HCT116 (cell line): ENCODE data around the gene CFAP119. TPM values are rescaled to one million over a fixed set of nuclear protein-coding genes. Genes with fewer than 3 reads are reported as not detected.

ENCODE experiments used
- ATAC-seq: fragments of 200-7000 bp; cut with Tn5 transposase; 2 replicates; pipeline ENCODE4 v1.9.1; 2020; ENCODE audit warnings: mild to moderate bottlenecking, moderate library complexity
- BruUV-seq: library from RNA; stranded (reverse); fragments of 400-500 nt; replicated peaks from 2 replicates; lab custom pipeline; 2021; lab: Mats Ljungman, UMichigan
- CTCF ChIA-PET: fragments of 300-600 bp; sonication (Branson Sonifier 250); formaldehyde crosslinking; loops from one replicate; lab custom pipeline; 2021; ENCODE audit warnings: antibody characterized with exemption; lab: Charles Lee
- POLR2A ChIA-PET: fragments of 300-600, 350-600 bp; sonication (Branson Sonifier 250); formaldehyde crosslinking; loops from one replicate; lab custom pipeline; 2021; ENCODE audit warnings: antibody characterized with exemption; lab: Charles Lee
- RAD21 ChIA-PET, 2 experiments: fragments of 300-600 bp; sonication (Branson Sonifier 250); formaldehyde crosslinking; loops; one replicate each; lab custom pipeline; 2023; ENCODE audit warnings: low total read pairs in 2 of 2; ENCODE audit not compliant: uncharacterized antibody in 2 of 2, unreplicated experiment in 2 of 2, low non-redundant PET in 1 of 2; lab: Charles Lee
- DNase-seq: peaks from one replicate; pipeline ENCODE4 v3.0.0-alpha.2; 2010; ENCODE audit warnings: low read depth, low spot score
- H2AFZ ChIP-seq: fragments of 200-600 bp; shearing (Covaris generic), sonication (generic); 2 replicates; pipeline ENCODE4 v1.6.1; 2017; ENCODE audit warnings: low read depth, mixed run types, mixed read lengths, antibody characterized with exemption, low read length; ENCODE audit not compliant: poor library complexity, severe bottlenecking
- H3K27ac ChIP-seq: 2 replicates; pipeline ENCODE4 v1.5.1; 2012; ENCODE audit warnings: low read depth, low read length
- H3K27me3 ChIP-seq: fragments of 200-600 bp; sonication (generic); 2 replicates; pipeline ENCODE4 v1.6.1; 2016; ENCODE audit warnings: mixed run types, low read length, mixed read lengths; ENCODE audit not compliant: insufficient read depth
- H3K36me3 ChIP-seq, 2 experiments: fragments of 200-500 bp in 1 of 2; fragments of 200-600 bp in 1 of 2; sonication (Bioruptor generic) in 1 of 2; sonication (generic) in 1 of 2; 2 replicates each; pipeline versions ENCODE4 v1.5.1 to v1.6.1; 2014 to 2016; ENCODE audit warnings: low read length in 2 of 2, inconsistent platforms in 1 of 2, mixed read lengths in 1 of 2, mixed run types in 1 of 2; ENCODE audit not compliant: insufficient read depth in 2 of 2, control insufficient read depth in 1 of 2
- H3K4me1 ChIP-seq, 2 experiments: fragments of 200-600 bp in 1 of 2; sonication (generic) in 1 of 2; 2 replicates each; pipeline versions ENCODE4 v1.5.1 to v1.6.1; 2012 to 2017; ENCODE audit warnings: low read length in 2 of 2, inconsistent platforms in 1 of 2, mild to moderate bottlenecking in 1 of 2, mixed read lengths in 1 of 2, mixed run types in 1 of 2, moderate library complexity in 1 of 2; ENCODE audit not compliant: insufficient read depth in 2 of 2, control insufficient read depth in 1 of 2
- H3K4me2 ChIP-seq: fragments of 200-600 bp; sonication (generic); 2 replicates; pipeline ENCODE4 v1.6.1; 2017; ENCODE audit warnings: mixed run types, low read length, mixed read lengths
- H3K4me3 ChIP-seq, 2 experiments: fragments of 200-600 bp in 1 of 2; sonication (generic) in 1 of 2; replicated peaks in 1 of 2; 2 replicates each; pipeline ENCODE4 v1.5.1; 2011 to 2016; ENCODE audit warnings: low read length in 2 of 2, control low read depth in 1 of 2, low read depth in 1 of 2, mild to moderate bottlenecking in 1 of 2, mixed read lengths in 1 of 2, mixed run types in 1 of 2
- H3K79me2 ChIP-seq: fragments of 200-600 bp; sonication (generic); 2 replicates; pipeline ENCODE4 v1.6.1; 2017; ENCODE audit warnings: mild to moderate bottlenecking, mixed run types, low read length, moderate library complexity, mixed read lengths; ENCODE audit not compliant: insufficient read depth
- H3K9ac ChIP-seq: fragments of 200-600 bp; sonication (generic); 2 replicates; pipeline ENCODE4 v1.6.1; 2016; ENCODE audit warnings: low read length, mixed read lengths
- H3K9me2 ChIP-seq: fragments of 200-600 bp; sonication (generic), shearing (Covaris generic); 2 replicates; pipeline ENCODE4 v1.6.1; 2017; ENCODE audit warnings: mixed run types, mild to moderate bottlenecking, moderate library complexity; ENCODE audit not compliant: insufficient read depth
- H3K9me3 ChIP-seq, 2 experiments: fragments of 200-500 bp in 1 of 2; fragments of 200-600 bp in 1 of 2; sonication (Bioruptor generic) in 1 of 2; sonication (generic) in 1 of 2; 2 replicates each; pipeline ENCODE4 v1.6.1; 2014 to 2017; ENCODE audit warnings: low read length in 2 of 2, mixed read lengths in 2 of 2, inconsistent platforms in 1 of 2, low read depth in 1 of 2, mild to moderate bottlenecking in 1 of 2, mixed run types in 1 of 2, moderate library complexity in 1 of 2; ENCODE audit not compliant: control insufficient read depth in 1 of 2, insufficient read depth in 1 of 2
- H4K20me1 ChIP-seq: fragments of 200-600 bp; sonication (generic), shearing (Covaris generic); 2 replicates; pipeline ENCODE4 v1.6.1; 2017; ENCODE audit warnings: mixed run types, mild to moderate bottlenecking, moderate library complexity; ENCODE audit not compliant: insufficient read depth
- CBX3 ChIP-seq: IDR thresholded peaks from 2 replicates; pipeline ENCODE4 v1.6.1; 2012; ENCODE audit warnings: low read depth
- EGR1 ChIP-seq: IDR thresholded peaks from 2 replicates; pipeline ENCODE4 v1.6.1; 2012; ENCODE audit warnings: low read depth
- ELF1 ChIP-seq: IDR thresholded peaks from 2 replicates; pipeline ENCODE4 v1.6.1; 2012; ENCODE audit warnings: low read depth, borderline replicate concordance
- FOSL1 ChIP-seq: IDR thresholded peaks from 2 replicates; pipeline ENCODE4 v1.6.1; 2012; ENCODE audit warnings: low read depth
- JUND ChIP-seq: IDR thresholded peaks from 2 replicates; pipeline ENCODE4 v1.6.1; 2012
- SIN3A ChIP-seq: IDR thresholded peaks from 2 replicates; pipeline ENCODE4 v1.6.1; 2012; ENCODE audit warnings: low read depth
- SP1 ChIP-seq: IDR thresholded peaks from 2 replicates; pipeline ENCODE4 v1.6.1; 2012; ENCODE audit warnings: low read depth
- intact Hi-C: fragments of 100-400 bp; cut with micrococcal nuclease; formaldehyde crosslinking; loops from 2 replicates; pipeline ENCODE4 v1.10.0; 2022
- total RNA-seq: library from RNA; stranded (reverse); gene quantifications from one replicate; pipeline ENCODE4 v1.2.1, GENCODE V29; 2021; ENCODE audit not compliant: unreplicated experiment
- TF ChIP-seq, protein P1 (sequence below), 3 experiments: fragments of 200-600 bp in 1 of 3; sonication (generic) in 1 of 3; IDR thresholded peaks in 2 of 3; conservative IDR thresholded peaks in 1 of 3; 2 replicates each; pipeline ENCODE4 v1.5.1; 2012 to 2017; ENCODE audit warnings: low read depth in 2 of 3, low read length in 2 of 3, antibody characterized with exemption in 1 of 3, borderline replicate concordance in 1 of 3, control low read depth in 1 of 3, mild to moderate bottlenecking in 1 of 3, mixed read lengths in 1 of 3, mixed run types in 1 of 3, moderate library complexity in 1 of 3; ENCODE audit not compliant: insufficient read depth in 1 of 3
- TF ChIP-seq, protein P2 (sequence below): IDR thresholded peaks from 2 replicates; pipeline ENCODE4 v1.6.1; 2012
- TF ChIP-seq, protein P3 (sequence below): IDR thresholded peaks from 2 replicates; pipeline ENCODE4 v1.6.1; 2011; ENCODE audit warnings: mild to moderate bottlenecking, low read length, moderate library complexity; ENCODE audit not compliant: insufficient replicate concordance; ENCODE audit errors: extremely low read depth
- TF ChIP-seq, protein P4 (sequence below): IDR thresholded peaks from 2 replicates; pipeline ENCODE4 v1.6.1; 2012; ENCODE audit warnings: low read depth

Gene CFAP119
- total RNA-seq, 1 experiment from 2014 or later = 12.6 TPM

DNA sequence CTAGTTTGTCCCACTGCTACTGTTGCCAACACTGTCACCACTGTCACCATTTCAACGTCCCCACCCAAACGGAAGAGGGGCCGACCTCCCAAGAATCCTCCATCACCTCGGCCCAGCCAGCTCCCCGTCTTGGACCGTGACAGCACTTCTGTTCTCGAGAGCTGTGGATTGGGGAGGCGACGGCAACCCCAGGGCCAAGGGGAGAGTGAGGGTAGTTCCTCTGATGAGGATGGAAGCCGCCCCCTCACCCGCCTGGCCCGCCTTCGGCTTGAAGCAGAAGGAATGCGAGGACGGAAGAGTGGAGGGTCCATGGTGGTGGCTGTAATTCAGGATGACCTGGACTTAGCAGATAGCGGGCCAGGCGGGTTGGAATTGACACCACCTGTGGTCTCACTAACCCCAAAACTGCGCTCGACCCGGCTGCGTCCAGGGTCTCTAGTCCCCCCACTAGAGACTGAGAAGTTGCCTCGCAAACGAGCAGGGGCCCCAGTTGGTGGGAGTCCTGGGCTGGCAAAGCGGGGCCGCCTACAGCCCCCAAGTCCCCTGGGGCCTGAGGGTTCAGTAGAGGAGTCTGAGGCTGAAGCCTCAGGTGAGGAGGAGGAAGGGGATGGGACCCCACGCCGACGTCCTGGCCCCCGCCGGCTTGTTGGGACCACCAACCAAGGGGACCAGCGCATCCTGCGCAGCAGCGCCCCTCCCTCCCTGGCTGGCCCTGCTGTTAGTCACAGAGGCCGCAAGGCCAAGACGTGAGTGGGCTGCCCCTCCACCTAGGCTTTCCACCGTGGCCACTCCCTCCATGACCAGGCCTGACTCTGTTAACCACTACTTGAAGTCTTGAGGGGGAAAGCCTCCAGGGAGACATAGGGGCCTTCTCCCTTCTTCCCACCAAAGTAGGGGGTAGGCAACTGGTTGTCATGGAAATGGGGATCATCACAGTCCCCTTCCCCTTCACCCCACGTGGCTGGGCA lies 22.6 kb downstream of the CFAP119 start (continued):
- TF ChIP-seq, protein P1, sequence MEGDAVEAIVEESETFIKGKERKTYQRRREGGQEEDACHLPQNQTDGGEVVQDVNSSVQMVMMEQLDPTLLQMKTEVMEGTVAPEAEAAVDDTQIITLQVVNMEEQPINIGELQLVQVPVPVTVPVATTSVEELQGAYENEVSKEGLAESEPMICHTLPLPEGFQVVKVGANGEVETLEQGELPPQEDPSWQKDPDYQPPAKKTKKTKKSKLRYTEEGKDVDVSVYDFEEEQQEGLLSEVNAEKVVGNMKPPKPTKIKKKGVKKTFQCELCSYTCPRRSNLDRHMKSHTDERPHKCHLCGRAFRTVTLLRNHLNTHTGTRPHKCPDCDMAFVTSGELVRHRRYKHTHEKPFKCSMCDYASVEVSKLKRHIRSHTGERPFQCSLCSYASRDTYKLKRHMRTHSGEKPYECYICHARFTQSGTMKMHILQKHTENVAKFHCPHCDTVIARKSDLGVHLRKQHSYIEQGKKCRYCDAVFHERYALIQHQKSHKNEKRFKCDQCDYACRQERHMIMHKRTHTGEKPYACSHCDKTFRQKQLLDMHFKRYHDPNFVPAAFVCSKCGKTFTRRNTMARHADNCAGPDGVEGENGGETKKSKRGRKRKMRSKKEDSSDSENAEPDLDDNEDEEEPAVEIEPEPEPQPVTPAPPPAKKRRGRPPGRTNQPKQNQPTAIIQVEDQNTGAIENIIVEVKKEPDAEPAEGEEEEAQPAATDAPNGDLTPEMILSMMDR (IDR thresholded peaks at IDR 0.05 in 2 of 3, conservative IDR thresholded peaks at IDR 0.05 in 1 of 3; ENCODE audit: borderline replicate concordance in 1 of 3, insufficient read depth in 1 of 3, low read depth in 2 of 3, low read length in 2 of 3) = no peak

DNA sequence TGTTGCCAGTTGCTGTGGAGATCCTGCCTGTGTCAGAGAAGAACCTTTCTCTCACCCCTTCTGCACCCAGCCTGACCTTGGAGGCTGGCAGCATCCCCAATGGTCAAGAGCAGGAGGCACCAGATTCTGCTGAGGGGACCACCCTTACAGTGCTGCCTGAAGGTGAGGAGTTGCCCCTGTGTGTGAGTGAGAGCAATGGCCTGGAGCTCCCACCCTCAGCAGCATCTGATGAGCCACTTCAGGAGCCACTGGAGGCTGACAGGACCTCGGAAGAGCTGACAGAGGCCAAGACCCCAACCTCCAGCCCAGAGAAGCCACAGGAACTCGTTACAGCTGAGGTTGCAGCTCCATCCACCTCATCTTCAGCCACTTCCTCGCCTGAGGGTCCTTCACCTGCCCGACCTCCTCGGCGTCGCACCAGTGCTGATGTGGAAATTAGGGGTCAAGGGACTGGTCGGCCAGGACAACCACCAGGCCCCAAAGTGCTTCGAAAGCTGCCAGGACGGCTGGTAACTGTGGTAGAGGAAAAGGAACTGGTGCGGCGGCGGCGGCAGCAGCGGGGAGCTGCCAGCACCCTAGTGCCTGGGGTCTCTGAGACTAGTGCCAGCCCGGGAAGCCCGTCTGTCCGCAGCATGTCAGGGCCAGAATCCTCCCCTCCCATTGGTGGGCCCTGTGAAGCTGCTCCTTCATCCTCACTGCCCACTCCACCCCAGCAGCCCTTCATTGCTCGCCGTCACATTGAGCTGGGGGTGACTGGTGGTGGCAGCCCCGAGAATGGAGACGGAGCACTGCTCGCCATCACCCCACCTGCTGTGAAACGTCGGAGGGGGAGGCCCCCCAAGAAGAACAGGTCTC lies 23.8 kb downstream of the CFAP119 start:
- DNase-seq (no peak), ATAC-seq (no peak)
- Histone ChIP-seq H3K27me3 (no peaks in the 10 kb centered on the region), H3K79me2 (peaks cover 30% of the 10 kb centered on the region), H4K20me1 (no peaks in the 10 kb centered on the region), H3K9ac (no peak overlapping the region), H3K9me2 (no peaks in the 10 kb centered on the region), H3K4me1 (peaks cover 29 to 36% of the 10 kb centered on the region in 2 experiments), H3K36me3 (peaks cover 38 to 47% of the 10 kb centered on the region in 2 experiments; a peak in 3 of 4 replicates), H3K4me2 (no peak overlapping the region), H3K27ac (no peak overlapping the region; the same call in 1 of the 2 replicates), H2AFZ (no peak overlapping the region), H3K9me3 (no peaks in the 10 kb centered on the region), H3K4me3 (no peak overlapping the region)
- no TSS peak for BruUV-seq
- POLR2A ChIA-PET = no interaction called here
- intact Hi-C loops = no loop called here
- CTCF ChIA-PET = no interaction called here
- RAD21 ChIA-PET = no interaction called here
- TF ChIP-seq CBX3 = no peak
- no peak for TF ChIP-seq ELF1
- TF ChIP-seq SP1 = no peak
- no peak for TF ChIP-seq EGR1
- no peak for TF ChIP-seq SIN3A
- TF ChIP-seq, protein P2, sequence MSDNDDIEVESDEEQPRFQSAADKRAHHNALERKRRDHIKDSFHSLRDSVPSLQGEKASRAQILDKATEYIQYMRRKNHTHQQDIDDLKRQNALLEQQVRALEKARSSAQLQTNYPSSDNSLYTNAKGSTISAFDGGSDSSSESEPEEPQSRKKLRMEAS = no peak
- TF ChIP-seq, protein P3, sequence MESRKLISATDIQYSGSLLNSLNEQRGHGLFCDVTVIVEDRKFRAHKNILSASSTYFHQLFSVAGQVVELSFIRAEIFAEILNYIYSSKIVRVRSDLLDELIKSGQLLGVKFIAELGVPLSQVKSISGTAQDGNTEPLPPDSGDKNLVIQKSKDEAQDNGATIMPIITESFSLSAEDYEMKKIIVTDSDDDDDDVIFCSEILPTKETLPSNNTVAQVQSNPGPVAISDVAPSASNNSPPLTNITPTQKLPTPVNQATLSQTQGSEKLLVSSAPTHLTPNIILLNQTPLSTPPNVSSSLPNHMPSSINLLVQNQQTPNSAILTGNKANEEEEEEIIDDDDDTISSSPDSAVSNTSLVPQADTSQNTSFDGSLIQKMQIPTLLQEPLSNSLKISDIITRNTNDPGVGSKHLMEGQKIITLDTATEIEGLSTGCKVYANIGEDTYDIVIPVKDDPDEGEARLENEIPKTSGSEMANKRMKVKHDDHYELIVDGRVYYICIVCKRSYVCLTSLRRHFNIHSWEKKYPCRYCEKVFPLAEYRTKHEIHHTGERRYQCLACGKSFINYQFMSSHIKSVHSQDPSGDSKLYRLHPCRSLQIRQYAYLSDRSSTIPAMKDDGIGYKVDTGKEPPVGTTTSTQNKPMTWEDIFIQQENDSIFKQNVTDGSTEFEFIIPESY = no peak
- TF ChIP-seq, protein P4, sequence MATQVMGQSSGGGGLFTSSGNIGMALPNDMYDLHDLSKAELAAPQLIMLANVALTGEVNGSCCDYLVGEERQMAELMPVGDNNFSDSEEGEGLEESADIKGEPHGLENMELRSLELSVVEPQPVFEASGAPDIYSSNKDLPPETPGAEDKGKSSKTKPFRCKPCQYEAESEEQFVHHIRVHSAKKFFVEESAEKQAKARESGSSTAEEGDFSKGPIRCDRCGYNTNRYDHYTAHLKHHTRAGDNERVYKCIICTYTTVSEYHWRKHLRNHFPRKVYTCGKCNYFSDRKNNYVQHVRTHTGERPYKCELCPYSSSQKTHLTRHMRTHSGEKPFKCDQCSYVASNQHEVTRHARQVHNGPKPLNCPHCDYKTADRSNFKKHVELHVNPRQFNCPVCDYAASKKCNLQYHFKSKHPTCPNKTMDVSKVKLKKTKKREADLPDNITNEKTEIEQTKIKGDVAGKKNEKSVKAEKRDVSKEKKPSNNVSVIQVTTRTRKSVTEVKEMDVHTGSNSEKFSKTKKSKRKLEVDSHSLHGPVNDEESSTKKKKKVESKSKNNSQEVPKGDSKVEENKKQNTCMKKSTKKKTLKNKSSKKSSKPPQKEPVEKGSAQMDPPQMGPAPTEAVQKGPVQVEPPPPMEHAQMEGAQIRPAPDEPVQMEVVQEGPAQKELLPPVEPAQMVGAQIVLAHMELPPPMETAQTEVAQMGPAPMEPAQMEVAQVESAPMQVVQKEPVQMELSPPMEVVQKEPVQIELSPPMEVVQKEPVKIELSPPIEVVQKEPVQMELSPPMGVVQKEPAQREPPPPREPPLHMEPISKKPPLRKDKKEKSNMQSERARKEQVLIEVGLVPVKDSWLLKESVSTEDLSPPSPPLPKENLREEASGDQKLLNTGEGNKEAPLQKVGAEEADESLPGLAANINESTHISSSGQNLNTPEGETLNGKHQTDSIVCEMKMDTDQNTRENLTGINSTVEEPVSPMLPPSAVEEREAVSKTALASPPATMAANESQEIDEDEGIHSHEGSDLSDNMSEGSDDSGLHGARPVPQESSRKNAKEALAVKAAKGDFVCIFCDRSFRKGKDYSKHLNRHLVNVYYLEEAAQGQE = no peak
- no peak for TF ChIP-seq JUND
- no peak for TF ChIP-seq FOSL1
